Stimulated activated naive CD4-positive, alpha-beta T cell treated with Interleukin-2 at 50 U/mL for 16 hours (primary cell): Measurements from ENCODE around the gene ETNPPL.

Experiments
- DNase-seq: peaks from one replicate; lab custom pipeline; 2025; lab: John Stamatoyannopoulos, UW

Gene ETNPPL

GRCh38 chr4:108762559-108763225 lies at the start of gene ETNPPL:
TSS of gene ETNPPL (minus strand) at chr4:108763053. CDS start at chr4:108762898, 155 bp downstream.
- peak; percentile 2 for DNase-seq

GRCh38 chr4:108811486-108811885 lies 48.6 kb upstream of the ETNPPL start:
- DNase-seq, result no peak

DNA sequence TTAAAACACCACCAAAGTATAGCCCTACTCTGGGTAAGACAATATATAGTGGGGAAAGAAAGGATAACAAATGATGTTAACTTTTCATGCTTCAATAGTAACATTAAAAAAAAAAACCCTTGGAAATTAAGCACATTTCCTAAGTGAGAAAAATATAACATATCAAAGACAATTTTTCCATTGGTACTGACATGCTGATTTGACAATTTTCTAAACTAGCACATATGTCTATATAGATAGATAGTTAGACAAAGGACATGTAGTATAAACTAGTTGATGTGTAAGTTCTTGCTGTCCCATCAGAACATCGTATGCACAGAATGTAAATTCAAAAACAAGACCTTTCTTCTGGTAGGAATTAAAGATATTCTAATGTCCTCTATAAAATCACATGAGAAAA lies 47.2 kb upstream of the ETNPPL start:
- no peak for DNase-seq

DNA sequence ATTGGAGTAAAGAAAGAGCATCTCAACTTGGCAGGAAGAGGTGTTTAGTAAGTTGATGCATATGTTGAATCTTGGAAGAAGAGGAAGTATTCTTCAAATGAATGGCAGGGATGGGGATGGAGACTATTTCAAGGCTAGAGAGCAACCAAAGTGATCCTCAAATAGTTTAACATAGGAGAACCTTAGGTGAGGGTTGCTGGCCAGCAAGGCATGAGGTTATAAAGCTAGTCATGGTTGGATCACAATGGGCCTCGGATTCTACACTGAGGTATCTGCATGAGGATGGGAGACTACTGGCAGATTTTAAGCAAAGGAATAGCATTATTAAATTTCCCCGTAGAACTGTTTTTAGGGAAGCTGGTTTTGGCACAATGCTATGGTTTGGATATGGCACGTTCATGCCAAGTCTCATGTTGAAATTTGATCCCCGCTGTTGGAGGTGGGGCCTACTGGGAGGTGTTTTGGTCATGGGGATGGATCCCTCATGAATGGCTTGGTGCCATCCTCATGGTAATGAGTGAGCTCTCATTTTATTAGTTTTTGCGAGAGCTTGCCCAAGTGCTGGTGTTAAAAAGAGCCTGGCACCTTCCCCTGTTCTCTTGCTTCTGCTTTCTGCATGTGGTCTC lies 41.9 kb upstream of the ETNPPL start:
- no peak for DNase-seq

DNA sequence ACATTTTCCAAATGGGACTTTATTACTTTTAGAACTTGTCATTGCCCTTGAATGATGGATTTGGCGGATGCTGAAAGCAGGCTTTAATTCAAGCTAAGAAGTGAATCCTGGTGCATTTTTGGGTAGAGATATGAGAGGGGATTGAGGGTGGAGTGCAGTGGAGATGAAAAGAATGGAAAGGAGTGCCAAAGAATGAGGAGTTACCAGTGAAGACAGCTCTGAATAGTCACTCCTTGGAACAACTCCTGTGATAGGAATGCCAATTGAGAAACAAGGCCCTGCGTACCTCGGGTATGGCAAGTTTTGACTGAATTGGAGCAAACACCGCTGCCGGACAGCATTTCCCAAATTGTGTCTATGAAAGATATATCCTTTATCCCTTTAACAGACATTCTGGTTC lies 36.5 kb upstream of the ETNPPL start:
- DNase-seq, result no peak

DNA sequence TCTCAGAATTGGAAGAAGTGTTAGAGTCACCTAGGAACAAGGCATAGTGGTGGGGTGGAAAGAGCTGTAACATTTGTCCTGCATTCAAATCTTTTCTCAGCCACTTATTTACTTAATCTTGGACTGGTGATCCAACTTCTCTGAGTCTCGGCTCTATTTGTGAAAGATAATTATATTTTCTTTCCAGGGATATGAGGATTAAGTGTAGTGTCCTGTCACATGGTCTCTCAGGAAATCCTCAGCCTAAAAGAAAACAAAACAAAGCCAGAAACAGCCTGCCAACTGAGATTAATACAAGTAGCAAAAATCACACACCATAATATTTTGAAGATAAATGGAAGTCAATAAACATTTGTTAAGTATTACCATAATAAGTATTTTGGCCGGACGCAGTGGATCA lies 33.3 kb upstream of the ETNPPL start:
- no peak for DNase-seq

- DNase-seq, result no peak
These were observed 32.9 kb upstream of the ETNPPL start for GRCh38 chr4:108795733-108796132.

- DNase-seq, result no peak
These were observed 31.3 kb upstream of the ETNPPL start for GRCh38 chr4:108794136-108794535.

DNA sequence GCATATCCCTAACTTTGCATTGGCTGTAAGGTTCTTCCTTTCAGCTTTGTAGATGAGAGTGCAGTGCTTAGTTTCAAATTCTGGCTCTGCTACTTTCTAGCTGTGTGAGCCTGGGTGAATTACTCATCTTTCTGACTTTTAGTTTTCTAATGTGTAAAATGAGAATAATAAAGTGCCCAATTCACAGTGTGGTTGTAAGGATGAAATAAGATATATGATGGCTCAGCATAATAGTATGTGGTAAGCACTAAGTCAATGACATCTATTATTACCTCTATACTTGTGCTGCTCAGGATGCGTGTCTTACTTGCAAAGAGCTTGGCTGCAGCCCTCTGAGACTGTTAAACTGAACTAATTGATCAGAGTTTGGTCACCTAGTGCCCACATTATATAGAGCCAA lies 30.6 kb upstream of the ETNPPL start:
- DNase-seq, result no peak

GRCh38 chr4:108788731-108789130 lies 25.9 kb upstream of the ETNPPL start:
- no peak for DNase-seq

GRCh38 chr4:108787724-108788123 lies 24.9 kb upstream of the ETNPPL start:
- DNase-seq, result no peak

GRCh38 chr4:108787106-108787505 lies 24.3 kb upstream of the ETNPPL start:
- no peak for DNase-seq

- no peak for DNase-seq
These were observed 23.5 kb upstream of the ETNPPL start for GRCh38 chr4:108786351-108786750.

GRCh38 chr4:108783665-108784463 lies 21.0 kb upstream of the ETNPPL start:
- DNase-seq, result no peak

DNA sequence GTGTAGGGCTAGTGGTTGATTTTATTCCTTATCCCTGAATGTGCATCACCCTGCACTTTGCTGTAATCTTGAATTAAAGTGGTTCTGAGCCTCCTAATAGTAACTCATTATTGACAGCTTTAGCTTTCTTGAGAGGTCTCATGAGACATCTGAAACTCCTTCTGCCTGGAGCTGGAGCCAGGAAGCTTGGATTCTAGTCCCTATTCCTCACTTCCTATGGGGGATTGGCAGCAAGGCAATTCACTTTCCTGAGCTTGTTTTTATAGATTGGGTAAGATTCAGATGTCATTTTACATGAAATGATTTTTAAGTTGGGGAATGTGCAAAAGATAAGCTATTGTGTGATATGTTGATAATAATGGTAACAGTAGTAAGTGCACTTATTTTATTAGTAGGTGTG lies 17.1 kb upstream of the ETNPPL start:
- DNase-seq, result no peak

GRCh38 chr4:108777388-108777787 lies 14.5 kb upstream of the ETNPPL start:
- no peak for DNase-seq

DNA sequence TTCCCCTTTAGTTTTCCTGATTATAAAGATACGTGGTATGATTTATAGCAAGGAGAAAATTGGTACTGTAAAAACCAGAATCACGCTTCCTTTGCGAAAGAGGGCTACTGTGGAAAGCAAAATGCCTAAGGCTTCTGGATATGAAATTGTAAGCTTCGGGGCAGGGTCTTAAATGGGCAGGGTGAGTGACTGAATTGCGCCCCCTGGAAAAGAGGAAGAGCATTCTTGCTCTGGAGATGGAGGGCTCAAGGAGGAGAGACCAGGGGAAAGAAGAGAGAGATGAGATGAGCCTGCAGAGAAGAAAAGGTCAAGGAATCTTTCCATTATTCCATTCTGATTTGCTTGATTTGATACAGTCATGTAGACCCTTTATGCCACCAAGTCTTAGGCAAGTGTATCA lies 13.1 kb upstream of the ETNPPL start:
- DNase-seq, result no peak

DNA sequence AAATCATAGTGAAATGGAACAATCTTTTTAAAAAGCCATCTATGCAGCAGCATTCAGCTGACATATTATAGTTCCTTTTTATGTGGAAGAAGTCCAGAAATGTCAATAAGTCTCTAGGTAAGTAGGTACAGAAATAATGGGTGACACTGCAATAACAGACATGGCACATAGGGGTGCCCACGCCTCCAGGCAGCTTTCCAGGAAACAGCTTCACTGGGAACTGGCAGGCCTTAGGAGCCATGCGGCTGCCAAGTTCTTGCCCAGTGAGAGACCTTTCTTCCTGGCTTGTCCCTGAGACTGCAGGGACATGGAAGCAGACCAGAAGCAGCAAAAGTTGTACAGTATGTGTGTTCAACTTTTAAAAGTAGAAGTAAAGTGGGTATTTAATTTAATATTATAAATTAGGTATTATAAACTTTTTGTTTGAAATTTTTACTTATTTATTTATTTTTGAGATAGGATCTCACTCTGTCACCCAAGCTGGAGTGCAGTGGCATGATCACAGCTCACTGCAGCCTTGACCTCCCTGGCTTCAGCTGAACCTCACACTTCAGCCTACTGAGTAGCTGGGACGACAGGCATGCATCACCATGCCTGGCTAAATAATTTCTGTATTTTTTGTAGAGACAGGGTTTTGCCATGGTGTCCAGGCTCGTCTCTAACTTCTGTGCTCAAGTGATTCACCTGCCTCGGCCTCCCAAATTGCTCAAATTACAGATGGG lies 12.1 kb upstream of the ETNPPL start:
- no peak for DNase-seq

- DNase-seq, result no peak
These were observed 9.5 kb upstream of the ETNPPL start for GRCh38 chr4:108772402-108772801.

DNA sequence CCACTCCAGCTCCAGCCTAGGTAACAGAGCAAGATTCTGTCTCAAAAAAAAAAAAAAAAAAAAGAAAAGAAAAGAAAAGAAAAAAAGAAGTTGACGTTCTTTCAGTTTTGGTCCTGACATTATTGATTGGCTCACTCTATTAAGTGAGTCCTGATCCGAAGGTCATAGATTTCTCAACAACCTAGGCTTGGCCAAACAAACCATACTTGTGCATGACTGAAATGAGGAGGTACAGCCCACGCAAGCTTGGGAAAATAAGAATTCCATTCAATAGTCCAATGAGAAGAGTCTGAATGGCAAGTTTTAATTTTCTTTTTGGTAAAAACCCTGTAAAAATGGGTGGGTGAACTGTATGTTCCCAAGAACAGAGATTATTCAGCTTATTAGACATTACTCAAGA lies 3.2 kb upstream of the ETNPPL start:
- DNase-seq, result no peak

DNA sequence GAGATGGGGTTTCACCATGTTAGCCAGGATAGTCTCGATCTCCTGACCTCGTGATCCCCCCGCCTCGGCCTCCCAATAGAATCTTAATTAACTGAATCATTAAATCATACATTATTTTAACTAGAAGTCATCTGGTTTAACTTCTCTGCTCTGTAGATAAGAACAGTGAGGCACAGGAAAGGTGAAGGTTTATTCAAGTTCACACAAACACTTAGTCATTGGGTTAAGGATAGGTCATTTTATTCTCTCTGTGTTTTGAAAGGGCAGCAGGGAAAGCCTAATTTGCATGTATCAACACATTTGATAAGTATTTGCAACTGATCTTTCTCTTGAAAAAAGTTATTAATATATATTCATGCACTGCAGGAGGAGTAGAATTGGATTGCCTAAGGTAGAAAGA lies 1.1 kb upstream of the ETNPPL start:
- no peak for DNase-seq

DNA sequence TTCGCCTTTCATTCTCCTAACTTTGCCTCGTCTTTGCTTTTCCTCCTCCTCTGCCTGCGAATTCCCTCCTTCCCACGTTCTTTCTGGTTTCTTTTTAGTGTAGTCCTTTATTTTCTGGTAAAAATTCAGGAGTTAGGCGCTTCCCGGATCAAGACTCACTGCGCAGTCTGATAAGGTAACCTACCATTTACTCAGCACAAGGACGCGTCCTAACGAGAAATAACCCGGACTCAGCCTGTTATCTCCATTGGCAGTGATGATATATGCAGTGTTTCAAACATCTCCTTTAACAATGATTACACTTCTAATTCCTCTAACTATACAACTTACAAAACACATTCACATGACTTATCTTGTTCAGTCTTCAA lies 357 bp upstream of the ETNPPL start:
- DNase-seq, result no peak

DNA sequence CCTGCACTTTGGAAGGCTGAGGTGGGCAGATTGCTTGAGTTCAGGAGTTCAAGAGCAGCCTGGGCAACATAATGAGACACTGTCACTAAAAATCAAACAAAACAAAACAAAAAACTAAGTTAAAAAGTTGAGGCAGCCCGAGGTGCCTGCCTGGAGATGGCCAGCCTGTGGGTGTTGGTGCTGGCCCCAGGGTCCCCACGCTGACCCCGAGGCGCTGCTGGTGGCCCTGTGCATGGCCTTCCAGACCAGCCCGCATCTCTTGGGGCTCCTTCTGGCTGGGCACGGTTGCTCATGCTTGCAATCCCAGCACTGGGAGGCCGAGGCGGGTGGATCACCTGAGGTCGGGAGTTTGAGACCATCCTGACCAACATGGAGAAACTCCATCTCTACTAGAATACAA lies 4.4 kb downstream of the ETNPPL start:
- DNase-seq, result no peak
